ENCODE results near the gene TM4SF20.

Gene TM4SF20, protein sequence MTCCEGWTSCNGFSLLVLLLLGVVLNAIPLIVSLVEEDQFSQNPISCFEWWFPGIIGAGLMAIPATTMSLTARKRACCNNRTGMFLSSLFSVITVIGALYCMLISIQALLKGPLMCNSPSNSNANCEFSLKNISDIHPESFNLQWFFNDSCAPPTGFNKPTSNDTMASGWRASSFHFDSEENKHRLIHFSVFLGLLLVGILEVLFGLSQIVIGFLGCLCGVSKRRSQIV

DNA sequence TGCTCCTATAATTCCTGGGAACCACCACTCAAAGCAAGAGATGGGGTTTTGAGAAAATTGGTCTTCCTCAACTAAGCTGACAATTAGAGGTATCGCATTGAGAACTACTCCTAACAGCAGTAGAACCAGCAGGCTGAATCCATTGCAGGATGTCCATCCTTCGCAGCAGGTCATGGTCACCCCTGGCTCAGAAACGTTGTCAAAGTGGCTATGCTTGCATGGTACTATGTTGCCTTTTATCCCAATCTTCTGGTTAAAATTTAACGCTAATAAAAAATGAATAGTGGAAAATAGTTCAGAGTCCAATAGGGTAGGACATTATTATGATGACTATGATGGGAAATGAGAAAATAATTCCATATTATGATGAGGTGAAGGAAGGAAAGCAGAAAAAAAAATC is at the start of gene TM4SF20:
Gene TM4SF20, minus strand, starts transcription at position 212 of the 400 bp plus-strand sequence. Its CDS starts 38 bp downstream, at position 174.
- no peak for DNase-seq (ENCODE audit: low spot score)

DNA sequence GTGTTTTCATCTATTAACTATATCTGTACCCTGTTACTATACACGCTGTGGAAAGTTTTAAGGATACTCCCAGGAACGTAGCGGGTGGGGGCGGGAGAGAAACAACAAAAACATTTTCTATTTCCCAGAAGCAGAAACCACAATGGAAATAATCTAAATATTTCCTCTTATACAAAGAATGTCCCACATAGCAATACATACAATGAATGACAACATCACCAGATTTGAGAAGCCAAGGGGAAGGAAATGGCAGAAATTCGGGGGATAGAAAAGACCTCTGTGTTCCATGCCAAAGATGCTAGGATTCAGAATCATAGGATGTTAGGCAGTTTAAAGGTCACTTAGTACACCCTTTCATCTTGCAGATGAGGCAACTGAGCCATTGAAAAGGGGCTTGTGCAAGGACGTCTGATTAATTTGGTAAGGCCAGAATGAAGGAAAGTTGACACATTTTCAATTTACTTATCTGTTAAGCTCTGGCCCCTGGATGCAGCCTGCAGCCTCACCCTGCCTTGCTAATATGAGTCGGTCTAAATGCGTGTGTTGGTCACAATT is 49.7 kb upstream of the TM4SF20 start:
- DNase-seq (ENCODE audit: low spot score) = no peak

DNA sequence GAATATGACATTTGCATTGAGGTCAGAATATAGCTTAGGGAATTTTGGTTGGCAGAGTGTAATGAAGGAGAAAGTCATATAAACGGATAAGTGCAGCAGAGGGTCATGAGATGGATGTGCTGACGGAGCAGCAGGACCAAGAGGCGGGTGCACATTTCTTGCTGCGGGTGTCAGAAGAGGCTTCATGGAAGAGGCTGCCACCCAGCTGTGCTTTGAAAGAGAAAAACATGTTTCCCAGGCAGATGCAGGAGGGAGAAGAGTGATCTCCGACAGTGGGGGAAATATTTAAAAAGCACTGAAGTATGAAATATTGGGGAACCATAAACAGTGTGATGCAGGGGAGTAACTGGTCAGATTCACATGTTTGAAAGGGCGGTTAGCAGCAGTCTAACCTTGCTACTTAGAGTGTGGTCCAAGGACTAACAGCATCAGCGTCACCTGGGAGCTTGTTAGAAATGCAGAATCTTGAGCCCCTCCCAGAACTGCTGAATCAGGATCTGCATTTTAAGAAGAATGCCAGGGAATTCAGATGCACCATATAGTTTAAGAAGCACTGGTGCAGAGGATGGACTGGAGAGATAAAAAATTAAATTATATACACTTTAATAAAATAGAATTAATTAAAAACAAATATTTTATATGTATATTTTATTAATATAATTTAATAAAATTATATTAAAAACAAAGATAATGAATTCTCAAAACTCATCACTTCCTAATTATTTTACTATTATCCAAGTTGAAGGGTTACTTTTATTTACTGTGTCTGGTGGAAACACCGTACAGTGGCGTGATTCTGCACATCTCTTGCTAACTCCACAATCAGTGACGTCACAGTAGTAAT is 44.8 kb upstream of the TM4SF20 start:
- DNase-seq (ENCODE audit: low spot score) = no peak

DNA sequence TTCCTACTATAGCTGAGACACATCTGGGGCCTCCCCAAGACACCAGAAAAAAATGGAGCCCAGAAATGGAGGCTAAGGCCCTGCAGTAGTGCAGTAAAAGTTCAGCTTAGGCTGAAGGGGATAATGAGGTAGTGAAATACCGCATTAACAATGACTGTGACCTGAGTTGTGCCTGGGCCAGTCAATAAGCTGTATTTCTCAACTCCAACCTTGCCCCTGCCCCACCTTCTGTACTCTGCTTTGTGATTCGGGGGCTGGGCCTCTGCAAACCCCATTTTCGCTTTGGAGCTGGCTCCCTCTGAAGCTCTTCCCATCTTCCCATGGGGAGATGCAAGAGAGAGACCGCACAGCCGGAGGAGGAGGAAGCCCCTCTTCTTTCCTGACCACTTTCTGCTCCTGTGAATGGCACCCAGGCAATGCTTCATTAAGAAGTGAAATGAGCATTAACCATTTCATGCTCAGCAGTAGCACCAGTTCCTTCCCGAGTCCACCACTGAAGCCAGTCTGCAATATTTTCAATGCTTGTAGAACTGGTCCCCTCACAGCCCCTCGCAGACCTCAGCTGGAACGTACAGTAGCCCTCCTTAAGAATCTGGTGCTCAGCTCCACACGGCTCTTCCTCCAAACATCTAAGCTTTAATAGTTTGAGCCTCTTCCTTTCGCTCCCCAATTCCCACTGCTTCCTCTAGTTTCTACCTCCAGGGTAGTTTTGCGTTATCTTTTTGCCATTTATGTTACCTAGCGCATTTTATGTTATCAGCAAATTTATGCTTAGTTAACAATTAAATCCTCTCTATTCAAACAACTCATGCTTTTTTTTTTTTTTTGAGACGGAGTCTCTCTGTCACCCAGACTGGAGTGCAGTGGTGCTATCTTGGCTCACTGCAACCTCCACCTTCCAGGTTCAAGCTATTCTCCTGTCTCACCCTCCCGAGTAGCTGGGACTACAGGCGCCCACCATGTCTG is 41.3 kb upstream of the TM4SF20 start:
- no peak for DNase-seq (ENCODE audit: low spot score)

DNA sequence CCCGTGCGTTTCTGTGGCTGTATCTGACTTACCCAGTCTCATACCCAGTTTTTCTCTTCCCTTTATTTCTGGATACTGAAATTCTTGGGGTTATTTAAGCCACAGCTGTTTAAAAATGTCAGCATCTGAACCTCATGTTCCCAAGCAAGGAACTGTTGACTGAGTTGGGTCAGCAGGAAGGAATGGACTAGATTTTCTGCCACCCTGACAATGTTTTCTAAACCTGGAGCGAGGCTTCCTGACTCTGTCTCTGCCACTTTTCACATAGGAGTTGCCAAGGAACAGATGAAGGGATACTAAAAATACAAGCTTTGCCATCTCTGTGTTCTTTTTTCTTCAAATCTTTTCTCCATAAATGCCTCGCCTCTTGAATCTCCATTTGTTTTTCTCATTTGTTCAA is 37.6 kb upstream of the TM4SF20 start:
- DNase-seq (ENCODE audit: low spot score) = no peak

DNA sequence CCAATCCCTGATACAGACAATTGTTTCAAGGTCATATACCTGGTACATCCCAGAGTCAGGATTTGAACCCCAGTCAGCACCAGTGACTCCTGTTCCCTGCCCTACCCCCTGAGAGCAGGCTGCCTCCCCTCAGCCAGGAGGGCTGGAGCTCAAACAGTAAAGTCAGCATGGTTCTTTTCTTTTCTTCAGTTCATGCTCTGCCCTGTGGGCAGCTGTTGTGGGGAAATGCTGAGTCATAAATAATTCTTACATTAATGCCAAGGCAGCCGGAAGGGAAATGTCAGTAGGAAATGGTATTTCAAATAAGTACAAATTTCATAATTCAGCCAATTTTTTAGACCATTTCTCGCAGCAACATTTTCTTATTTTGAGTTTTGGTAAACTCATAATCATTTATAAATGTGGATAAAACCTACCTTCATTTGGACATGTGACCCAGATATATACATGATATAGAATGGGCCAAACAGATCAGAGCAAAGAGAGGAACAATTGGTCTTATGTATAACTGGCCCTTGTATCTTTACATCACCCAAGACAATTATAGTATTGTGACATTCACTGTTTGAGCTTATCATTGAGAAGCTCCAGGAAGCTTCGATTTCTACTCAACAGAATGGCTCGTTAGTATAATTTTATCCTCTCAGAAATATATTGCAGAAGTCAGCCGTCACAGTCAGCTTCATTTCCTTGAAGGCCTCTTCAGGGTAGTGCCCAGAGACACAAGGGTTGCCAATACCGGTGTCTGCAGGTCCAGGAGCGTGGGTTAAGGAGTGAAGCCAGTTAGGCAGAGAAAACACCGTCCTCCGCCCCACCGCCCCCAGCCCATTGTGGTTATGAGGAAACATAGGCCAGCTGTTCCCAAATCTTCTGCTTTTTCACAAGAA is 36.7 kb upstream of the TM4SF20 start:
- no peak for DNase-seq (ENCODE audit: low spot score)

DNA sequence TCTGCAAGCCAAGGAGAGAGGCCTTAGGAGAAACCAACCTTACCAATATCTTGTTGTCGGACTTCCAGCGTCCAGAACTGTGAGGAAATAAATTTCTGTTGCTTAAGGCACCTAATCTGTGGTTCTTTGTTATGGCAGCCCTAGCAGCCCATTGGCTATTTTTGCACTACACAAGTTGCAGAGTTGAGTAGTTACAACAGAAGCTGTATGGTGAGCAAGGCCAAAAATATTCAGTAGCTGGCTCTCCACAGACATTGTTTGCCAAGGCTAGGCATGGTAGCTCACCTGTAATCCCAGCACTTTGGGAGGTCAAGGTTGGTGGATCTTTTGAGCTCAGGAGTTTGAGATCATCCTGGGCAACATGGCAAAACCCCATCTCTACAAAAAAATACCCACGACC is 35.7 kb upstream of the TM4SF20 start:
- DNase-seq (ENCODE audit: low spot score) = no peak

DNA sequence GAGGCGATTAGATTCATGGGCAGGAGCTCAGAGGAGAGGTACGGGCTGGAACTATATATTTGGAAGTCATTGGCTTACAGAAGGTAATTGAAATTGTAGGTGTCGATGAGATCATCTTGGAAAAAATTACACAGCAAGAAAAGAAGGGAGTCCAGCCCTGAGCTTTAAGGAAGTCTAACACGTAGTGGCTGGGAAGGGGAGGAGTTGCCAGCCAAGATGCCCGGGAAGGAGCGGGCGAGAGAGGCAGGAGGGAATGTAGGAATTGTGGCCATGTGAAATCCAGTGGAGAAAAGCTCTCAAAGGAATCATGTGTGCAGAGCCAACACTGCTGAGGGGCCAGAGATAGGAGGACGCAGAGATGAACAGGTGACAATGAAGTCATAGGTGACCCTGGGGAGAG is 34.3 kb upstream of the TM4SF20 start:
- no peak for DNase-seq (ENCODE audit: low spot score)

DNA sequence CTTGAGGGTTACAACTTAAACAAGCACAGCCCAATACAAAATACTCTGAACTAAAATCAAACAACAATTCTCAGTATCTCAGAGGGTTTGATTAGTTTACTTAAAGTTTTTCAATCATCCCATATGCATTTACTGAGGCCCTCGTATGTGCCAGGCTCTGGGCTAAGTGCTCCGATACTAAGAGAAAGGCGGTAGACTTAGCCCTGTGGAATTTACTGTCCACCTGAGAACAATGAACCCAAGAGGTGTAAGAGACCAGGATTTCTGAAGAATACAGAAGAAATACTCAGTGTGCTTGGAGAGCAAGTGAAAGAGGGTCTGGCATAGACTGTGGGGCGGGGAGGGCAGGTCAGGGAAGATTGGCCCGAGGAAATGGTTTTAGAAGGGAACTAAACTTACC is 33.8 kb upstream of the TM4SF20 start:
- no peak for DNase-seq (ENCODE audit: low spot score)

DNA sequence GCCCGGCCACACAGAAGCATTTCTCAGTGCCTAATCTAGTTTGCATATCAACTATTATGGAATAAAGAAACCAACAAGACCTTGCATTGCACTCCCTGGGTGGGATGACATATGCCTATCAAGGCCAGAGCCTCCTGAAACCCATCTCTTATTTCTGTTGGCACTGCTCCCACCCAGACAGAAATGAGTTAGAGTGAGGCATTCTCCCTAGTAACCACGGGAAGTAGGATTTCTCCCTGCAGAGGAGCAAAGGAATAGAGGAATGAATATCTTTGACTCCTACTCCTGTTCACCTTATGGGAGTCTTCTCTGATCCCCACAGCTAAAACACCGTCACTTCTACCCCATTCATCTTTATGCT is 32.9 kb upstream of the TM4SF20 start:
- no peak for DNase-seq (ENCODE audit: low spot score)

DNA sequence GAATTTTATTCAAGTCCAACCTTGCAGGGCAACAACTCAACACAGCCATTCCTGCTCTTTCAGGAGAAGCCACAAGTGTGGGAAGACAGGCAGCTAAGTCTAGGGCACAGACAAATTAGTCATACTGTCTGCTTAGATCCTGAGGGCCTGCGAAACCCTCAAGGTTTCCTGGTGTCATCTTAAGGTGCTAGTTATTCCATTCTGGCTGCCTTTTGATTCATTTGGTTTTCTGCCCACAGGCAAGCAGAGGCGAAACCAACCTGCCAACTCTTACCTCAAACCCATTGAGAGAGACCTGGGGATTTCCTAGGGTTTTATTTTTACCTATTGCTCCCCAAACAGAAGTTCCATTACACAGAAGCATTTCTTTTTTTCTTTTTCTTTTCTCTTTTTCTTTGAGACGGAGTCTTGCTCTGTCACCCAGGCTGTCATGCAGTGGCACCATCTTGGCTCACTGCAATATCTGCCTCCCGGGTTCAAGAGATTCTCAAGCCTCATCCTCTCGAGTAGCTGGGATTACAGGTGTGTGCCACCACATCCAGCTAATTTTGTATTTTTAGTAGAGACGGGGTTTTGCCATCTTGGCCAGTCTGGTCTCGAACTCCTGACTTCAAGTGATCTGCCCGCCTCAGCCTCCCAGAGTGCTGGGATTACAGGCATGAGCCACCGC is 32.3 kb upstream of the TM4SF20 start:
- DNase-seq (ENCODE audit: low spot score) = no peak

DNA sequence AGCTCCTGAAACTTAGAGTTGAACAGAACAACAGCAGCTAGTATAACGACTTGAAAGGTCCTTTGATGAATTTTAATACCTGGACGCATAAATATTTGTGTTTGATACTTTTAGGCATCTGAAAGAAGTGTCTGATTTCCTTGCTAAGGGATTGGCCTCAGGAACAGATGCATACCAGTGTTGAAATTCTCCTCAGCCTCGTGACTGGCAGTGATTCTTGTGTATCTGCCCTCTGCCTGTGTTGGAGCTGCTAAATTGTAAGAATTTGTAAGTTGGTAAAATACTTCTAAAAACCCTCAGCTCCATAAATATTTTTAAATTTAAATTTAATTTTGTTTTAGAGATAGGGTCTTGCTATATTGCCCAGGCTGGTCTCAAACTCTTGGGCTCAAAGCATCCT is 31.1 kb upstream of the TM4SF20 start:
- DNase-seq (ENCODE audit: low spot score) = no peak

DNA sequence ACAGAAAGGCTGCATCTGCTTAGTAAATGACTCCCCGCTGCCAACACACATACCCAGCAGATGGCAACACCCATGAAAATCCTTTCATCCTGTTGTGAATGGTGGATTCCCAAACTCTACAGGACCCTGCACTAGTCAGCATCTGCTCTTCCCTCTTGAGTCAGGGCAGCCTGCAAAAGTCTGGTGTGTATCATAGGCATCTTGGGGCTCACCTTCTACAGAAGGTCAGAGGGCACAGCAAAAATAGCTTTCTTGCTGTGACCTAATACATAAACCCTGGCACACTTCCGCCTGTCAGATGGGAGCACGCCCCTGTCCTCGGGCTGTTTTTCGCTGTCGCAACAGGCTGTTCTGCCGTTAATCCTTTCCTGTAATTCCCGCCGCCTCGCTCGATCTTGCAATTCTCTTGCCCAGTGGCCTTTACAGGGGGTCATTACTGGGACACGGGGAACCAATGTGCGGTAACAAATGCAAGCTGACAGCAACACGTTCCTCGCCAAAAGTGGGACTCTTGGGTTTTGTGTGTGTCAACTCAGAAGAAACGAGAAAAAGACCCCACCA is 28.6 kb upstream of the TM4SF20 start:
- no peak for DNase-seq (ENCODE audit: low spot score)

DNA sequence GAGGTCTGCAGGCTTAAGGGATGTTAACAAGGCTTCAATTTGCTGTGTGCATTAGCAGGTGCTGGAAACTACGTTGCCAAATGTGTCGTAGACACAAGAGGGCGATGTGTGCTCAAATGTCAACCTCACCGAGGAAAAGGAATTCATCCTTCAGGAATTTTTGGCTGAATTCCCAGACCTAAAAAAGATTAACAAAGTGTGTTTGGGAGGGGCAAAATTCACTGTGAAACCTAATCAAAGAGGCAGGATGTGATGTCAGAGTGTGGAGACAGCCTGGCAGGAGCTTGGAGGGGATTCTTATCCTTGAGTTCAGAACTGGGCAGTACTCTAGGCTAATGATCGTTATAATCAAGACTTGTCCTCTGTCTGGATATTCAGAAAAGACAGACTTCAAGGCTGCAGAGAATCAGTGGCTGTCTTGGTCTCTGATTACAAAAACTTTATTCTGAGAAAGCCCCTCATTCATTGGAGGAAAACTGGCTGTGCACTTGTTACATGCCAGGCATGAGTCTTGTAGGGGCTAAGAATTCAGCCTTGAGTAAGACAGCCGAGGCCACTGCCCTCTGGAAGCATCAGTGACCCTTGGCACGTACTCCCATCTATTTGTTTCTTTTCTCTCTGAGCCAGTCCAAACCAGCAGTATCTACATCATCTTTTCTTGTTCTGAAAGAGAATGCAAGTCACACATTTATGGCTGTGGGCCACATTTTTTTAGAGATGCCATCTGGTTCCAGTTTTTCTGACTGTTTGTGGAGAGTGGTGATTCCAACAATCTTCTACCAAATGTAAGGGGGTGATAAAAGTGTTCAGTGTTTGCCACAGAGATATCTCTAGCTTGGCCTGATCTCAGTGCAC is 27.3 kb upstream of the TM4SF20 start:
- peak; percentile 95 for DNase-seq (ENCODE audit: low spot score)

DNA sequence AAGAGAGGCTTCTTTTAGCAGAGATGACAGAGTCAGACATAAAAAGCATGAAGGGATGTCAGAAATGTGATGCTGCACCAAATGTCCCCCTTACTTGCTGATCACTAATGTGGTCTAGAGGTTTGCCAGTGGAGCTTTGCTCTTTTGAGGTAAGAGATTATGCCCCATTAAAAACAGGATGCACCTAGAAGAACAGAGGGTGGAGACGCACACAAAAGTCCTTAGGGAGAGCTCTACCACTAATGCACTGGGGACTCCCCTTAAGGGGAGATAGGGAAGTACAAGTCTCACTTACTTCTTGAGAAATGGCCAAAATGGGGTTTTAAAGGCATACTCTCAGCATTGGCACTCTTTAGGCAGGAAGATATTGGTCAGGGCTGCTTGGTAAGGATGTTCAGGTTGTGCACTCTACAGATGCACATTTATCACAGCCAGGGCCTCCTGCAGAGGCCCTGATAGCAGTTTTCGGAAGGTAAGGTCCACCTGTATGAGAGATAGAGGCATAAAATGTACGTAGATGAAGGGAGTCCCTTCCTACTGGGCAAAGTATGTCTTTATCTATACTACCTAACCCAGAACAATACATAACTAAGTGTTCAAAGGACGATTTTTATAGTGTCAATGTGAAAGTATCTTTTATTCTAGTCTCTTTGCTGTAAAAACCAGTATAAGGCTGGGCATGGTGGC is 25.6 kb upstream of the TM4SF20 start:
- no peak for DNase-seq (ENCODE audit: low spot score)

DNA sequence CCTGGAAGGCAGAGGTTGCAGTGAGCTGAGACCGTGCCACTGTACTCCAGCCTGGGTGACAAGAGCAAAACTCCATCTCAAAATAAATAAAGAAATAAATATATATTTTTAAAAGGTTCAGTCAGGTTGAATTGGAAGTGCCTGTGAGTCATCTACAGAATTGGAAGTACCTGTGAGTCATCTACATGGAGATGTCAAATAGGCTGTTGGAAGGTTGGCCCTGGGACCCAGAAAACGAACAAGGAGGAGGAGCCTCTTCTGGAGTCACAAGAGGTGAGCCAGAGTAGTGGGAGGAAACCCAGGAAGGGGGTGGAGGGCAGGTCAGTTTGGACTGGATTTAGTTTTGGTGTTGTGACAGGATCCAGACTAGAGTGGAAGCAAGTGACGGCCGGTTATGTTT is 23.9 kb upstream of the TM4SF20 start:
- no peak for DNase-seq (ENCODE audit: low spot score)

DNA sequence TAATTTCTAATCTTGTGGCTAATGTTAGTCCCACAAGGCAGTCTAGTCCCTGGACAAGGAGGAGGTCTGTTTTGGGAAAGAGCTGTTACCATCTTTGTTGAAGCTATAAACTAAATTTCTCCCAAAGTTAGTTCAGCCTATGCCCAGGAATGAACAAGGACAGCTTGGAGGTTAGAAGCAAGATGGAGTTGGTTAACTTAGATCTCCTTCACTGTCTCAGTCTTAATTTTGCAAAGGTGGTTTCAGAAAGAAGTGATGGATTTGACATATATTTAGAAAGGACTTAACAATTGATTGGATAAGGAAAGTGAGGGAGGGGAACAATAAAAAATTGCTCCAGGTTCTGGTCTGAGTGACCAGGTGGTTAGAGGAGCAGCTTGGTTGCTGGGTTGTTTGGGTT is 23.2 kb upstream of the TM4SF20 start:
- DNase-seq (ENCODE audit: low spot score) = no peak

DNA sequence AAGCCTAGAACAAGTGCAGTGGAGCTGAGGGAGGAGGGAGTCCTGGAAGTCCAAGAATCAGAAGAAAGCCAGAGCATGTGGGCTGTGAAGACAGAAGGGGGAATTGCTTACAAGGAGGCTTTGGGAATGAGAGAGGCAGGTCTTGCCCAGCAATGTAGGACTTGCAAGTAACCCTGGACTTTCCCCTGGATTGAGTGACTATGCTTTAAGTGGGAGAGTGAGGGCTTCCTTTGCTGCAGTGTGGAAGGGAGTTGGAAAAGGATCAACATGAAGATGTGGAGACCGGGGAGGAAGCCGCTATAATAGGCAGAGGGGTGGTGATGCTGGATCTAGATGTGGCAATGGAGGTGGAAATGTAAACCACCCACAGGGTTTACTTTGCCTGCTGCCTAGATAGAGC is 22.4 kb upstream of the TM4SF20 start:
- no peak for DNase-seq (ENCODE audit: low spot score)

All from LoVo (cell line).